Measurements from ENCODE around the gene DYRK1A.

Gene DYRK1A

GRCh38 chr21:37558676-37559211 is 192.2 kb downstream of the DYRK1A start:
- ATAC-seq (replicated peaks): no peak
- DNase-seq: no peak
- Mint-ChIP-seq H3K9me3 (peaks cover 0 to 4% of the 10 kb centered on the region in 2 donors), H3K27ac (no peak overlapping the region), H3K27me3 (peaks cover 25 to 27% of the 10 kb centered on the region in 2 donors), H3K36me3 (ENCODE audit: insufficient read depth) (peaks cover 8% of the 10 kb centered on the region), H3K4me3 (no peak overlapping the region), H3K4me1 (ENCODE audit: low read depth in 2 of 2) (peaks cover 0 to 3% of the 10 kb centered on the region in 2 donors)

- H3K4me1 Mint-ChIP-seq (ENCODE audit: low read depth in 2 of 2): peaks cover 4 to 11% of the 10 kb centered on the region in 2 donors
- no peak for DNase-seq
- H3K9me3 Mint-ChIP-seq: peaks cover 0 to 4% of the 10 kb centered on the region in 2 donors
- H3K4me3 Mint-ChIP-seq: no peak overlapping the region
- peaks cover 16% of the 10 kb centered on the region for H3K36me3 Mint-ChIP-seq (ENCODE audit: insufficient read depth)
- no peak overlapping the region for H3K27ac Mint-ChIP-seq
- no peak for ATAC-seq (replicated peaks)
- H3K27me3 Mint-ChIP-seq: peaks cover 14 to 16% of the 10 kb centered on the region in 2 donors
Measured at GRCh38 chr21:37560385-37560784, 193.8 kb downstream of the DYRK1A start.

GRCh38 chr21:37561506-37561905 is 194.9 kb downstream of the DYRK1A start:
- no peak for DNase-seq
- no peak for ATAC-seq (replicated peaks)
- Mint-ChIP-seq H3K27me3 (peaks cover 3 to 6% of the 10 kb centered on the region in 2 donors), H3K27ac (no peak overlapping the region), H3K9me3 (peaks cover 0 to 4% of the 10 kb centered on the region in 2 donors), H3K36me3 (ENCODE audit: insufficient read depth) (peaks cover 16% of the 10 kb centered on the region), H3K4me3 (no peak overlapping the region), H3K4me1 (ENCODE audit: low read depth in 2 of 2) (peaks cover 4 to 11% of the 10 kb centered on the region in 2 donors)

GRCh38 chr21:37561941-37562919 is 195.7 kb downstream of the DYRK1A start:
- H3K27me3 Mint-ChIP-seq: peaks cover 0 to 6% of the 10 kb centered on the region in 2 donors
- no peak for DNase-seq
- ATAC-seq (replicated peaks): no peak
- peaks cover 0 to 4% of the 10 kb centered on the region in 2 donors for H3K9me3 Mint-ChIP-seq
- peaks cover 16% of the 10 kb centered on the region for H3K36me3 Mint-ChIP-seq (ENCODE audit: insufficient read depth)
- H3K27ac Mint-ChIP-seq: no peak overlapping the region
- peaks cover 4 to 11% of the 10 kb centered on the region in 2 donors for H3K4me1 Mint-ChIP-seq (ENCODE audit: low read depth in 2 of 2)
- peak overlapping the region; percentile 89 to 91 for H3K4me3 Mint-ChIP-seq

- Mint-ChIP-seq H3K36me3 (ENCODE audit: insufficient read depth) (peaks cover 16% of the 10 kb centered on the region), H3K4me1 (ENCODE audit: low read depth in 2 of 2) (peaks cover 4 to 11% of the 10 kb centered on the region in 2 donors), H3K27ac (peak overlapping the region; percentile 98 to 99), H3K27me3 (peaks cover 0 to 6% of the 10 kb centered on the region in 2 donors), H3K9me3 (peaks cover 0 to 4% of the 10 kb centered on the region in 2 donors), H3K4me3 (peak overlapping the region; percentile 89 to 91)
- peak in 1 of 3 experiments; percentile 2 for DNase-seq
- ATAC-seq (replicated peaks): no peak
Measured at GRCh38 chr21:37562920-37563640, 196.5 kb downstream of the DYRK1A start.

- ATAC-seq (replicated peaks) (peak; percentile 81), DNase-seq (peak; percentile 86 to 90 (median 88))
- peaks cover 16% of the 10 kb centered on the region for H3K36me3 Mint-ChIP-seq (ENCODE audit: insufficient read depth)
- H3K9me3 Mint-ChIP-seq: peaks cover 0 to 3% of the 10 kb centered on the region in 2 donors
- peaks cover 0 to 2% of the 10 kb centered on the region in 2 donors for H3K27me3 Mint-ChIP-seq
- peak overlapping the region; percentile 89 to 91 for H3K4me3 Mint-ChIP-seq
- H3K4me1 Mint-ChIP-seq (ENCODE audit: low read depth in 2 of 2): peaks cover 4 to 11% of the 10 kb centered on the region in 2 donors
- peak overlapping the region; percentile 98 to 99 for H3K27ac Mint-ChIP-seq
Measured at GRCh38 chr21:37563641-37564340, 197.2 kb downstream of the DYRK1A start.

GRCh38 chr21:37564341-37564923 is 197.9 kb downstream of the DYRK1A start:
- DNase-seq (peak; percentile 75 to 79 (median 77)), ATAC-seq (replicated peaks) (peak; percentile 78)
- Mint-ChIP-seq H3K36me3 (ENCODE audit: insufficient read depth) (peaks cover 16% of the 10 kb centered on the region), H3K4me3 (peak overlapping the region; percentile 89 to 91), H3K4me1 (ENCODE audit: low read depth in 2 of 2) (peaks cover 4 to 11% of the 10 kb centered on the region in 2 donors), H3K27ac (peak overlapping the region; percentile 98 to 99), H3K27me3 (no peaks in the 10 kb centered on the region), H3K9me3 (peaks cover 0 to 2% of the 10 kb centered on the region in 2 donors)

- no peak for DNase-seq
- peaks cover 4 to 11% of the 10 kb centered on the region in 2 donors for H3K4me1 Mint-ChIP-seq (ENCODE audit: low read depth in 2 of 2)
- H3K4me3 Mint-ChIP-seq: peak overlapping the region; percentile 89 to 91
- peak overlapping the region; percentile 98 to 99 for H3K27ac Mint-ChIP-seq
- peaks cover 0 to 2% of the 10 kb centered on the region in 2 donors for H3K9me3 Mint-ChIP-seq
- peaks cover 0 to 3% of the 10 kb centered on the region in 2 donors for H3K27me3 Mint-ChIP-seq
- no peak for ATAC-seq (replicated peaks)
- H3K36me3 Mint-ChIP-seq (ENCODE audit: insufficient read depth): peaks cover 16% of the 10 kb centered on the region
Measured at GRCh38 chr21:37564924-37565529, 198.5 kb downstream of the DYRK1A start.

GRCh38 chr21:37565530-37566223 is 199.1 kb downstream of the DYRK1A start:
- Mint-ChIP-seq H3K36me3 (ENCODE audit: insufficient read depth) (peaks cover 16% of the 10 kb centered on the region), H3K9me3 (peaks cover 0 to 2% of the 10 kb centered on the region in 2 donors), H3K27ac (peak overlapping the region; percentile 98 to 99), H3K27me3 (peaks cover 0 to 6% of the 10 kb centered on the region in 2 donors), H3K4me1 (ENCODE audit: low read depth in 2 of 2) (peaks cover 4 to 11% of the 10 kb centered on the region in 2 donors), H3K4me3 (peak overlapping the region; percentile 89 to 91)
- no peak for ATAC-seq (replicated peaks)
- DNase-seq: no peak

GRCh38 chr21:37566790-37567615 is 200.4 kb downstream of the DYRK1A start:
- H3K36me3 Mint-ChIP-seq (ENCODE audit: insufficient read depth): peaks cover 16% of the 10 kb centered on the region
- no peak for ATAC-seq (replicated peaks)
- no peaks in the 10 kb centered on the region for H3K9me3 Mint-ChIP-seq

GRCh38 chr21:37568415-37568814 is 201.8 kb downstream of the DYRK1A start:
- DNase-seq (no peak), ATAC-seq (replicated peaks) (no peak)
- Mint-ChIP-seq H3K36me3 (ENCODE audit: insufficient read depth) (peaks cover 14% of the 10 kb centered on the region), H3K9me3 (no peaks in the 10 kb centered on the region), H3K27me3 (peaks cover 13 to 17% of the 10 kb centered on the region in 2 donors), H3K4me3 (no peak overlapping the region), H3K27ac (no peak overlapping the region), H3K4me1 (ENCODE audit: low read depth in 2 of 2) (peaks cover 4 to 8% of the 10 kb centered on the region in 2 donors)

More at GRCh38 chr21:37566790-37567615, 200.4 kb downstream of the DYRK1A start:
- H3K27me3 Mint-ChIP-seq: peaks cover 0 to 12% of the 10 kb centered on the region in 2 donors
- DNase-seq: no peak
- H3K4me1 Mint-ChIP-seq (ENCODE audit: low read depth in 2 of 2): peaks cover 4 to 11% of the 10 kb centered on the region in 2 donors
- H3K27ac Mint-ChIP-seq: no peak overlapping the region
- no peak overlapping the region for H3K4me3 Mint-ChIP-seq

Data from effector memory CD8-positive, alpha-beta T cell (primary cell).